Daoy (cell line): Measurements from ENCODE around the gene GRM4. TPM values are rescaled to one million over a fixed set of nuclear protein-coding genes. Genes with fewer than 3 reads are reported as not detected.

Experiments used
- DNase-seq: peaks from one replicate; pipeline ENCODE4 v3.0.0-alpha.2; 2015; ENCODE audit warnings: low read depth
- total RNA-seq: library from RNA; depleted of rRNA; stranded (reverse); fragments of >200 nt; shearing (Covaris generic); gene quantifications from 2 replicates; pipeline ENCODE4 v1.2.3, GENCODE V29; 2014

The GRM4 gene
- total RNA-seq, 1 experiment from 2014 or later = 0.06 TPM

DNA sequence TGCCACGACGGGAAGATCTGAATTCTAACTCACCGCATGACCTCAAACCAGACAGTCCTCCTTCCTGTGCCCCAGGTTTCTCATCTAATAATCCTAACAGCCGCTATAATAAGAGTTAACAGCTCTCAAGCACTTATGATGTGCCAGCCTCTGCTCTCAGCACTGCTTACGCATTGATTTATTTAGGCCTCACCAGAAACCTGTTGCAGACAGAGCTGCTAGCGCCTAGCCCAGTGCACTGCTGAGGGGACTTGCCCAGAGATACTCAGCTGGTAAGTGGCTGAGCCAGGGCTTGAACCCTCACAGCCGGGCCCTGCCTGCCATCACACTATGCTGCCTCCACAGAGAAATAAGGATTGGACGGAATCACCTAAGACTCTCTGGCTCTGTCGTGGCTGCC, 37.7 kb downstream of the GRM4 start:
- DNase-seq = no peak

GRCh38 chr6:34106900-34107299, 39.0 kb downstream of the GRM4 start:
- no peak for DNase-seq

DNA sequence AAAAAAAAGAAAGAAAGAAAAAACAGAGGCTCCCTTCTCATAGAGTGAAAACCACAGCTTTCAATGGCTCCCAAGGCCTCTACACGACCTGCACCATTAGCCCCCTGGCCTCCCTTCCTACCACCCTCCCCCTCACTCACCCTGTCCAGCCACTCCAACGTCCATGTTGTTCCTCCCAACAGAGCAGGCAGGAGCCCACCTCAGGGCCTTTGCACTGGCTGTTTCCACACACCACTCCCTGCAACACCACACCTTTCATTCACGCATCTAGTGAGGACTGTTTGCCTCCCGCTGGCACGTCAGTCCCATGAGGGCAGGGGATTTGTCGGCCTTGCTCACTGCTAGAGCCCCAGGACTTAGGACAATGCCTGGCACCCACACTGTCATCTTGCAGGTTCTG, 39.5 kb downstream of the GRM4 start:
- DNase-seq = no peak

GRCh38 chr6:34104628-34105027, 41.3 kb downstream of the GRM4 start:
- no peak for DNase-seq

DNA sequence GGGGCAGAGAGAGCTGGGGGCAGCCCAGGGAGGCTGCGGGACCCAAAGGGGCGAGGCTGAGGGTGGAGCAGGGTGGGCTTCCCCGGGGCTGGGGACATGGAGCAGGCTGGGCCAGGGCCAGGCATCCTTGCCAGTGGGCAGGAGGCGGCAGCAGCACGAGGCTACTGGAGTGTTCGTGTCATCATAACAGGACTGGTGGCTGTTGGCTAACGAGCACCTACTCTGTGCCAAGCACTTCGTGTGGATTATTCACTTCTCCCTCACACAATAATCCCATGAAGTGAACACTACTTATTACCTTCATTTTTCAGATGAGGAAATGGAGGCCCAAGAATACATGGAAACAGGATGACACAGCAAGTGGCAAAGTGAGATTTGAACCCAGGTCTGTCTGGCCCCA, 41.7 kb downstream of the GRM4 start:
- DNase-seq = no peak

DNA sequence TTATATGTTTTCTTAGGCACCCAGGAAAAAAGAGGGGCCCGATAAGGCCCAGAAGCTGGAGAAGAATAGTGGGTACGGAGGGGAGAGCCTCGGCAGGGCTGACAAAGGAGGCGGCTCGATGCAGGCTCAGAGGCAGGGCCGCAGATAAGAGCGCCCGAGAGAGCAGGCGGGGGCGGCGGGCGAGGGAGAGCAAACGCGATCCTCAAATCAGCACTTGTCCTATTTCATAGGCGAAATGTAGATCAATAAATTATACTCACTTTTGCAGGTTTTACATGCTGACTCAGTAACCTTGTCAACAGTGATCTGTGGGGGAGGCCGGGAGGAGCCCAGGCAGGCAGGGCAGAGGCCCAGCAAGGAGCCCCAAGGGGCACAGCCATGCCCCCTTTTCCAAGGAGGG, 42.6 kb downstream of the GRM4 start:
- no peak for DNase-seq

DNA sequence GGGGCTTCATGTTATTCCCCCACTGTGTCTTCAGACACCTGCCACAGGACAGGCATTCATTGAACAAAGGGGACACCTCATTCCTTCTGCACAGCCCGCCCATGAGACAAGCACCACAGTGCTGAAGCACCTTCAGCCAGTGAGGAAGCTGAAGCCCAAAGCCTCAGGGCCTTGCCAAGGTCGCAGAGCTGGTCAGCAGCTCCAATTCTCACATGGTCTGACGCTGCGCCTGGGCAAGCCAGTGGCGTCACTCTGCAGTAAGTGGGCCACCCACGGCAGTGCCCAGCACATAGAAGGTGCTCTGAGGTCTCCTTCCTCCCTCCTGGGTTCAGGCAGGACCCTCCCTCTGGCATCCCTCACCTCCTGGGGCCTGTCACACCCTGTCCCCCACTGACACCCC, 43.2 kb downstream of the GRM4 start:
- no peak for DNase-seq

DNA sequence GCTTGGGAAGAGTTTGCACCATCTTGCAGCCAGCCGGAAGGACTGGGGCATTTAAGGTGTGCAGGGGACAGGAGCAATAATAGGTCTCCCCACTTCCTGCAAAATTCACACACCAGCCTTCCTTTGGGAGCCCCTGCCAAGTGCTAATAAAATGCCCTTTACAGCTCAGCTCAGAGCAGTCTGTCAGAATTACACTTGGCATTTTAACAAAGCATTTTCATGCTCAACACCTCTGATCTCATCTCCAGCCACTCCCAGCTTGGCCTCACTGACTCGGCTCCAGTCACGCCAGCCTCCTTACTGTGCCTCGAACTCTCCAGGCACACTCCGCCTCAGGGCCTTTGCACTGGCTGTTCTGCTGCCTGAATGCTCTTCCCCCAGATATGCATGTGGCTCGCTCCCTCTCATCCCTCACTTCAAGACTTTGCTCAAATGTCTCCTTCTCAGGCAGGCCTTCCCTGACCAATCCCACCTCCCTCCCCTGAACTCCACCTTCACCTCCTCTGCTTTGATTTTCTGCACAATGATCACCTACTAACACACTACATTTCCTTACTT, 43.7 kb downstream of the GRM4 start:
- no peak for DNase-seq

GRCh38 chr6:34100788-34101187, 45.1 kb downstream of the GRM4 start:
- no peak for DNase-seq

GRCh38 chr6:34099878-34100277, 46.0 kb downstream of the GRM4 start:
- no peak for DNase-seq

GRCh38 chr6:34098045-34098936, 47.6 kb downstream of the GRM4 start:
- DNase-seq = no peak

GRCh38 chr6:34096814-34097213, 49.1 kb downstream of the GRM4 start:
- DNase-seq = no peak

GRCh38 chr6:34096193-34096592, 49.7 kb downstream of the GRM4 start:
- DNase-seq = no peak

DNA sequence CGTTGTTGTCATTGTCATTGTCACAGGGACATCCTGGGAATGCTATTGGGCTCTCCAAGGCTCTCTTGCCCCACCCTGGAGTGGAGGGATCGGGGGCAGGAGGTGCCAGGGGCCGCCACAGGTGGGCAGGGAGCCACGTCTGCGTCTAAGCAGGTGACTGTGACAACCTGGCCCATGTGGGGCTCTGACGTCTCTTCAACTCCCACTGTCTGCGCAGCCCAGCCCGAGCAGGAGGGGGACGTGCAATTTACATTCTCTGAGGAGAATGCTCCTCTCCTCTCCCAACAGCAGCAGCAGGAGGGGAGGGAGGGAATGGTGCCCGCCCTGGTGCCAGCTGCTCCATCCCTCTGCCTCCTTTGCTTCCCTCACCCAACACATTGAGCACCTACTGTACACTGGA, 50.1 kb downstream of the GRM4 start:
- DNase-seq = no peak

- no peak for DNase-seq
These were observed 50.8 kb downstream of the GRM4 start for GRCh38 chr6:34095136-34095505.

- DNase-seq = no peak
These were observed 51.3 kb downstream of the GRM4 start for GRCh38 chr6:34094474-34095135.

- DNase-seq = no peak
These were observed 51.9 kb downstream of the GRM4 start for GRCh38 chr6:34093854-34094430.

DNA sequence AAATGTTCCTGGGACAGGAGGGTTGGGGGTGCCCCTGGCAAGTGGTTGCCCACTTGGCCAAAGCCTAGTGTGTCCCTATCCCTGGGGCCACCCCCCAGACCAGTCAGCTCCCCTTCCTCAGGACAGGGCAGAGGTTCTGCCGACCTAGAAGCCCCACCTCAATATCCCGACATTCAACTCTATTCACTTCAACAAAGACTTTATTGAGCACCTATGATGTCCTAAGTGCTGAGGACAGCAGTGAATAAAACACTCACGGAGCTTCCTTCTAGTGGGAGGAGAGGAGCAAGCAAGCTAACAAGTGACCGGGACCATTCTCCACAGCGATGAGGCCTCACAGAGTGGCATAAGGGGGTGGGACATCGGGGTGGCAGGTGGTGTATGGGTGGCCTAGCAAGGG, 52.7 kb downstream of the GRM4 start:
- DNase-seq = no peak

DNA sequence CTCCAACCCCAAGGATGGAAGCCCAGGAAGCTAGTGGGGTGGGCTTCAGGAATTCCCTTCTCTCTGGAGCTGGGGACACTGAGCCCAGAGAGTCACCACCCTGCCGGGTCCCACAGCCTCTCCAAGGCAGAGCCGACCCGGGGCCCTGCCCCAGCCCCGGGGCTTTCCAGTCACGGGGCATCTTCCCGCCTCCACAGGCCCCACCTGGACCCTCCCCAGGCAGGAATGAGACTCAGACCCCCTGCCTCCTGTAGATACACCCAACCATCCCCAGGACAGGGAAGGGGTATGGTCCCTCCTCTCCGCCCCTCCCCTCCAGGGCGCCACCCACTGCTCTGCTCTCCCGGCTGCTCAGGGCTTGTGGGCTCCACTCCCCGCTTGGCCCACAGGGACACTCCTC, 53.3 kb downstream of the GRM4 start:
- no peak for DNase-seq

DNA sequence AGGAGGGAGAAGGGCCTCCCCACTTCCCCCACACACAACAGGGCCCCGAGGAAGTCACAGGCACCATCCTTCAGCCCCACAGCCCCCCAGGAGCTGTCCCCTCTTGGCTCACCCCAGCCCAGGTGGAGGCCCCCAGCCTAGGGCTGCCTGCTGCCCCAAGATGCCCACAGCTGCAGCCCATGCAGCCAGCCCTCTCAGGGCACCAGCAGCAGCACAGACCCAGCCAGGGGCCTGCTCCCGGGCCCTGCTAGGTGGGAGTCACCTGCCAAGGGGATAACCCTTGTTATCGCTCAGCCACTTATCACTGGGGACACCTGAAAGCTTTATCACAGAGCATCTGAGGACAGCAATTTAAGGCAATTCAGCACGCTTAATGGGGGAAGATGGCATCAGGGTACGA, 55.0 kb downstream of the GRM4 start:
- DNase-seq = no peak

- DNase-seq = no peak
These were observed 55.4 kb downstream of the GRM4 start for GRCh38 chr6:34090529-34090928.

DNA sequence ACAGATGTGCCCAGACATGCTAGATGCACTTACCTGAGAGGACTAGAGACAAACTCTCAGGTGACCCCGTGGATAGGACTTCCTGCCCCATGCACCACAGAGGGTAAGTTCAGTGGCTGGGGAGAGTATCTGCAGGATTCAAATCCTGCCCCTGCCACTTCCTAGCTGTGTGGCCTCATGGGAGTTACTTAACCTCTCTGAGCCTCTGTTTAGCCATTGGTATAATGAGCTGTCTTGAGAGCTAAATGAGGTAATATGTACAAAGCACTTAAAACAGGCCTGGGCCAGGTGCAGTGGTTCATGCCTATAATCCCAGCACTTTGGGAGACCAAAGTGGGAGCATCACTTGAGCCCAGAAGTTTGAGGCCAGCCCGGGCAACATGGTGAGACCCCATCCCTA, 59.3 kb downstream of the GRM4 start:
- no peak for DNase-seq
